Measurements from ENCODE around the gene EGFR.

The EGFR gene

GRCh38 chr7:55063061-55063460, 44.2 kb downstream of the EGFR start:
- no peak for DNase-seq (ENCODE audit: low read depth, low spot score)

- no peak for DNase-seq (ENCODE audit: low read depth, low spot score)
Measured at GRCh38 chr7:55063633-55064032, 44.8 kb downstream of the EGFR start.

- DNase-seq (ENCODE audit: low read depth, low spot score), result peak; percentile 90
Measured at GRCh38 chr7:55065079-55065478, 46.3 kb downstream of the EGFR start.

GRCh38 chr7:55065511-55066229, 46.9 kb downstream of the EGFR start:
- DNase-seq (ENCODE audit: low read depth, low spot score), result no peak

- no peak for DNase-seq (ENCODE audit: low read depth, low spot score)
Measured at GRCh38 chr7:55066524-55066923, 47.7 kb downstream of the EGFR start.

- no peak for DNase-seq (ENCODE audit: low read depth, low spot score)
Measured at GRCh38 chr7:55066938-55067337, 48.1 kb downstream of the EGFR start.

- no peak for DNase-seq (ENCODE audit: low read depth, low spot score)
Measured at GRCh38 chr7:55067748-55068147, 48.9 kb downstream of the EGFR start.

- no peak for DNase-seq (ENCODE audit: low read depth, low spot score)
Measured at GRCh38 chr7:55069271-55069792, 50.5 kb downstream of the EGFR start.

GRCh38 chr7:55070271-55070743, 51.5 kb downstream of the EGFR start:
- DNase-seq (ENCODE audit: low read depth, low spot score), result no peak

- DNase-seq (ENCODE audit: low read depth, low spot score), result no peak
Measured at GRCh38 chr7:55070854-55071253, 52.0 kb downstream of the EGFR start.

GRCh38 chr7:55071411-55072175, 52.8 kb downstream of the EGFR start:
- no peak for DNase-seq (ENCODE audit: low read depth, low spot score)

GRCh38 chr7:55072251-55072650, 53.4 kb downstream of the EGFR start:
- no peak for DNase-seq (ENCODE audit: low read depth, low spot score)

- no peak for DNase-seq (ENCODE audit: low read depth, low spot score)
Measured at GRCh38 chr7:55073051-55073511, 54.3 kb downstream of the EGFR start.

- DNase-seq (ENCODE audit: low read depth, low spot score), result peak; percentile 86
Measured at GRCh38 chr7:55073976-55074528, 55.2 kb downstream of the EGFR start.

GRCh38 chr7:55075464-55076021, 56.7 kb downstream of the EGFR start:
- no peak for DNase-seq (ENCODE audit: low read depth, low spot score)

- no peak for DNase-seq (ENCODE audit: low read depth, low spot score)
Measured at GRCh38 chr7:55077561-55078410, 59.0 kb downstream of the EGFR start.

GRCh38 chr7:55078465-55079372, 59.9 kb downstream of the EGFR start:
- no peak for DNase-seq (ENCODE audit: low read depth, low spot score)

- DNase-seq (ENCODE audit: low read depth, low spot score), result no peak
Measured at GRCh38 chr7:55080000-55080623, 61.3 kb downstream of the EGFR start.

GRCh38 chr7:55081068-55081467, 62.3 kb downstream of the EGFR start:
- DNase-seq (ENCODE audit: low read depth, low spot score), result no peak

Data from smooth muscle cell of the brain vasculature (primary cell).